ENCODE measurements around the gene EGF.

EGF gene

GRCh38 chr4:109962401-109962800 is 49.7 kb downstream of the EGF start:
- DNase-seq = no peak

GRCh38 chr4:109966891-109967481 is 54.3 kb downstream of the EGF start:
- DNase-seq = no peak

- no peak for DNase-seq
Observed at GRCh38 chr4:109967798-109968520, 55.3 kb downstream of the EGF start.

- DNase-seq = no peak
Observed at GRCh38 chr4:109969087-109969486, 56.4 kb downstream of the EGF start.

- DNase-seq = no peak
Observed at GRCh38 chr4:109969919-109970318, 57.2 kb downstream of the EGF start.

GRCh38 chr4:109972786-109973528 is 60.3 kb downstream of the EGF start:
- DNase-seq = no peak

GRCh38 chr4:109973529-109973905 is 60.8 kb downstream of the EGF start:
- no peak for DNase-seq

GRCh38 chr4:109976189-109976588 is 63.5 kb downstream of the EGF start:
- DNase-seq = no peak

GRCh38 chr4:109977854-109978501 is 65.3 kb downstream of the EGF start:
- DNase-seq = no peak

- DNase-seq = no peak
Observed at GRCh38 chr4:109978704-109979454, 66.2 kb downstream of the EGF start.

- no peak for DNase-seq
Observed at GRCh38 chr4:109979920-109980717, 67.4 kb downstream of the EGF start.

- DNase-seq = no peak
Observed at GRCh38 chr4:109981936-109982335, 69.3 kb downstream of the EGF start.

- no peak for DNase-seq
Observed at GRCh38 chr4:109982521-109982920, 69.8 kb downstream of the EGF start.

GRCh38 chr4:109985993-109986974 is 73.6 kb downstream of the EGF start:
- DNase-seq = no peak

GRCh38 chr4:109989044-109989443 is 76.4 kb downstream of the EGF start:
- no peak for DNase-seq

- no peak for DNase-seq
Observed at GRCh38 chr4:109989618-109990017, 76.9 kb downstream of the EGF start.

- no peak for DNase-seq
Observed at GRCh38 chr4:109990261-109991257, 77.9 kb downstream of the EGF start.

- DNase-seq = no peak
Observed at GRCh38 chr4:109993116-109993515, 80.4 kb downstream of the EGF start.

GRCh38 chr4:109994415-109994827 is 81.7 kb downstream of the EGF start:
- DNase-seq = no peak
